ENCODE results near the gene TPD52L2. TPM values are rescaled to one million over a fixed set of nuclear protein-coding genes. Genes with fewer than 3 reads are reported as not detected.

Gene TPD52L2
- total and polyA plus RNA-seq, 2 donors from 2014 or later = 73.1 to 78.0 TPM

- intact Hi-C loops (cut with DNase I) = no loop called here
- Histone ChIP-seq H3K4me1 (ENCODE audit: control insufficient read depth in 2 of 3, insufficient read depth in 2 of 3, low read depth in 1 of 3, low read length in 3 of 3) (peaks cover 7 to 39% (median 32%) of the 10 kb centered on the region in 3 donors), H3K27ac (ENCODE audit: low read depth in 2 of 2, low read length in 2 of 2) (peak overlapping the region in 1 of 2 donors; percentile 35), H3K4me3 (ENCODE audit: low read length in 3 of 3) (no peak overlapping the region), H3K36me3 (ENCODE audit: control insufficient read depth in 2 of 3, insufficient read depth in 3 of 3, low read length in 3 of 3) (no peaks in the 10 kb centered on the region), H3K9ac (ENCODE audit: low read length in 3 of 3) (no peak overlapping the region), H3K27me3 (ENCODE audit: control insufficient read depth, insufficient read depth, low read length) (no peaks in the 10 kb centered on the region), H3K9me3 (ENCODE audit: control insufficient read depth in 2 of 3, insufficient read depth in 1 of 3, low read length in 3 of 3) (no peaks in the 10 kb centered on the region)
- TF ChIP-seq CTCF (IDR thresholded peaks at IDR 0.05; ENCODE audit: borderline replicate concordance, extremely low read depth, insufficient read depth) = no peak
- DNase-seq (peak in 1 of 5 donors; percentile 57), FAIRE-seq (no peak)
These were observed 4.6 kb upstream of the TPD52L2 start for GRCh38 chr20:63860325-63861051.

- intact Hi-C loops (cut with DNase I) = no loop called here
- H3K4me1 ChIP-seq (ENCODE audit: control insufficient read depth in 2 of 3, insufficient read depth in 2 of 3, low read depth in 1 of 3, low read length in 3 of 3) = peaks cover 7 to 34% (median 32%) of the 10 kb centered on the region in 3 donors
- H3K9ac ChIP-seq (ENCODE audit: low read length in 3 of 3) = no peak within 1 kb of the TSS
- no peaks in the 10 kb centered on the region for H3K36me3 ChIP-seq (ENCODE audit: control insufficient read depth in 2 of 3, insufficient read depth in 3 of 3, low read length in 3 of 3)
- FAIRE-seq (no peak), DNase-seq (no peak)
- H3K4me3 ChIP-seq (ENCODE audit: low read length in 3 of 3) = no peak within 1 kb of the TSS
- TF ChIP-seq CTCF (IDR thresholded peaks at IDR 0.05; ENCODE audit: borderline replicate concordance, extremely low read depth, insufficient read depth) = no peak
- H3K27ac ChIP-seq (ENCODE audit: low read depth in 2 of 2, low read length in 2 of 2) = peak within 1 kb of the TSS in 1 of 2 donors; percentile 35
- no peaks in the 10 kb centered on the region for H3K9me3 ChIP-seq (ENCODE audit: control insufficient read depth in 2 of 3, insufficient read depth in 1 of 3, low read length in 3 of 3)
- no peaks in the 10 kb centered on the region for H3K27me3 ChIP-seq (ENCODE audit: control insufficient read depth, insufficient read depth, low read length)
These were observed 3.6 kb upstream of the TPD52L2 start, which contains the start of gene ABHD16B for GRCh38 chr20:63861365-63861934. TSS of gene ABHD16B (plus strand) at chr20:63861498. CDS start at chr20:63861541, 43 bp downstream.

GRCh38 chr20:63861981-63862901 is 2.8 kb upstream of the TPD52L2 start:
- no peaks in the 10 kb centered on the region for H3K9me3 ChIP-seq (ENCODE audit: control insufficient read depth in 2 of 3, insufficient read depth in 1 of 3, low read length in 3 of 3)
- no peak for TF ChIP-seq CTCF (IDR thresholded peaks at IDR 0.05; ENCODE audit: borderline replicate concordance, extremely low read depth, insufficient read depth)
- intact Hi-C loops (cut with DNase I) = no loop called here
- no peaks in the 10 kb centered on the region for H3K27me3 ChIP-seq (ENCODE audit: control insufficient read depth, insufficient read depth, low read length)
- FAIRE-seq = no peak
- peak in 2 of 5 donors; percentile 54 to 82 for DNase-seq
- no peak overlapping the region for H3K9ac ChIP-seq (ENCODE audit: low read length in 3 of 3)
- no peaks in the 10 kb centered on the region for H3K36me3 ChIP-seq (ENCODE audit: control insufficient read depth in 2 of 3, insufficient read depth in 3 of 3, low read length in 3 of 3)
- H3K27ac ChIP-seq (ENCODE audit: low read depth in 2 of 2, low read length in 2 of 2) = no peak overlapping the region
- peaks cover 7 to 32% (median 27%) of the 10 kb centered on the region in 3 donors for H3K4me1 ChIP-seq (ENCODE audit: control insufficient read depth in 2 of 3, insufficient read depth in 2 of 3, low read depth in 1 of 3, low read length in 3 of 3)
- H3K4me3 ChIP-seq (ENCODE audit: low read length in 3 of 3) = no peak overlapping the region
